GDM1 (cell line): ENCODE data around the gene RPUSD4.

ENCODE experiments used
- DNase-seq: peaks from one replicate; lab custom pipeline; 2025; lab: John Stamatoyannopoulos, UW

RPUSD4 gene

DNA sequence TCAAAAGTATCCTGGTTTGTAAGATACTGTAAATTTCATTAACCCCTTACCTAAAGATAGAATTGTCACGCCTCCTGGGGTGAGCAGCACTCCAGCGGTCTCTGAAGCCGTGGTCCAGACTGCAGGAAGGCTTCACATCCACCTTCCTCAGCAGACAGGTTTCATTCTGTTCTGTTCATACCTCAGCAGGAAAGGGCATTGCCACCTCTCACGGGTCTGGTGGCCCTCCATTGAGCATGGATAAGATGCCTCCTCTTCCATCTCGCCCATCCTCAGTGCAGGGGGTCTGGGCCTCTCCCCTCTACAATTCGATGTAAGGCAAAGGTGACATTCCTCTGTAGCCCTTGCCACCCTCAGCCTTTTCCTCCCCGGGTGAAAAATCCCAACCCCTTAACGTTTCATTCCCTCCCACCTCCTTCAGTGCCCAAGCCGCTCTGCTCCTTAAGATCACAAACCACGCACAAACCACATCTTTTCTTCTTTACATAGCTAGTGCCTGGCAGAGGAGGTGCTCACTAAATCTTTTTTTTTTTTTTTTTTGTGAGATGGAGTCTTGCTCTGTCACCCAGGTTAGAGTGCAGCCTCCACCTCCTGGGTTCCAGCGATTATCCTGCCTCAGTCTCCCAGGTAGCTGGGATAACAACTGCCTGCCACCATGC is 28.5 kb downstream of the RPUSD4 start:
- no peak for DNase-seq

DNA sequence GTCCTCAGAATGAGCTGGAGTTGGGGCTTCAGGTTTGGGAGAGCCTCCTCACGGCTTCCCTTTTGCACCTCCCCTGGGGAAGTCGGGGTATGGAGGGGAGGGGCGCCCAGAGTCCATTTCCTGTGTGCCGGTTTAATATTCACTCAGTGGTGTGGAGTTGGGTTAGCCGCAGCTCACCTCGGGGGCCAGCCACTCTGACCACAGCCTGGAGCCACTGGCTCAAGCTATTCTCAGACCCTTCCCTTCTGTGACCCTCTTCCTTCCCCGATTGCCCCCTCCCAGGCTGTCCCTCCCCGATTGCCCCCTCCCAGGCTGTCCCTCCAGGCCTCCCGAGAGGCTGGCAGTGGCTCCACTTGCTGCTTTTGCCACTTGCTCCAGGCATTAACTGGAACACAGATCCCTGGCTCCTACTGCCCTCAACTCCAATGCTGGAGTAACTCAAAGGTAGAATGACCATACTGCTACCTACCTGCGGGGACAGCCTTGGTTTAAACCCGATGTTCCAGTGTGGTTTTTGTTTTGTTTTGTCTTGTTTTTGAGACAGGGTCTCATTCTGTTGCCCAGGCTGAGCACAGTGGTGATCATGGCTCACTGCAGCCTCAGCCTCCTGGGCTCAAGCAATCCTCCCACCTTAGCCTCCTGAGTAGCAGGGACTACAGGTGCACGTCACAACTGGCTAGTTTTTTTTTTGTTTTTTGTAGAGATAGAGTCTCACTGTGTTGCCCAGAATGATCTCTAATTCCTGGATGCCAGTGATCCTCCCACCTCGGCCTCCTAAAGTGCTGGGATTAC is 29.3 kb downstream of the RPUSD4 start:
- no peak for DNase-seq

DNA sequence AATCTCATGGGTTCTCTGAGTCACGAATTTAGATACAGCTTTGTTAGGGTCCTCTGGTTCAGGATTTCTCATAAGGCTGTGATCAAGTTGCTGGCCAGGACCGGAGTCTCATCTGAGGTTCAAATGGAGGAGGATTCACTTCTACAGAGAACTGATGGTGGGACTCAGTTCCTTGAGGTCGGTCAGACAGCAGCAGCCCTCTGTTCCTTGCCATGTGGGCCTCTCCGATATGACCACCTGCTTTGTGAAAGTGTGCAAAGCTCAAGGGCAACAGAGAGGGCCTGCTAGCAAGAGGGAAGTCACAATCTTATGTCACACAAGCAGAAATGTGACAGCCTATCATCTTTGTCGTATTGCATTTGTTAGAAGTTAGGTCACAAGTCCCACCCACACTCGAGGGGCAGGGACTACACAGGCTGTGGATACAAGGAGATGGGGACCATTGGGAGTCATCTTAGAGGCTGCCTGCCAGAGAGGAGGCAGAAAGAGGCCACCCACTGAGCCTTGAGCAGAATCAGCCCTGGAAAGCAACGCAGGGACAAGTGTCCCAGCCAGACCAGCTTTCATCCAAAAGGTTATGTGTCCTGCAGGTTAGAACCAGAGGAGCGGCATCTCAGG is 34.5 kb downstream of the RPUSD4 start:
- no peak for DNase-seq

DNA sequence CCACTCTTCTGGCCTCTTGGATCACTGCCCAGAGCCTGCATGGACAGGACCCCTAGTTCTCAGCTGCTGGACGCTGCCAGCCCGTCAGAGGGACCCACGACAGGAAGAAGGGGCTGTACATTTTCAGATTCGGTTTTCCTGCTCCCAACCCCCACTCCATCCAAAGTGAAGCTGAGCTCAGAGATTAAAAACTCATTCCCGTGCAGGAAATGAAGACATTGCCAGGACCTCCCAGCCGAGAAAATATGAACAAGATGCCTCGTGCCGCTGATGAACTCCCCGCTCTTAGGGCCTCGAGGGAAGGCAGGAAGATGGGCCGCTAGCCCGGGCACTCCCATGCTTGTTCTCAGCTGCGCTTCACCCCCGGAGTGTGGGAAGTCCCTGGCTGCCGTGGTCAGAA is 36.1 kb downstream of the RPUSD4 start:
- DNase-seq = no peak

DNA sequence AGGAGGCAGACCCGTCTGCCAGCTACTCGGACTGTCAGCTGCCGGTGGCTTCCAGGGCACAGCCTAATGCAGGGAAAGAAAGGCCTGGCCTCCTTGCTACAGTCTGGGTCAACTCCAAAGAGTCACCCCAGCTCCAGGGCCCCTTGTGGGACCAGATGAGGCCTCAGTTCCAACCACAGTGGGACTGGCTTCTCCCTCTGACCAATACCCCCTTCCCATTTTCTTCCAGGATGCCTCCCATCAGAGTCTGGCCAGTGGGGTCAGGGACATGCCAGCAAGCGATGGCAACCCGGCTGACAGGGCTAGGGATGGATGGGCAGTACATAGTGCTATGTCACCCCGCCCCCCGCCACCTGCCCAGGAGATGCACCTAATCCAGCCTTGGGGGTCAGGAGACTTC is 36.6 kb downstream of the RPUSD4 start:
- no peak for DNase-seq

DNA sequence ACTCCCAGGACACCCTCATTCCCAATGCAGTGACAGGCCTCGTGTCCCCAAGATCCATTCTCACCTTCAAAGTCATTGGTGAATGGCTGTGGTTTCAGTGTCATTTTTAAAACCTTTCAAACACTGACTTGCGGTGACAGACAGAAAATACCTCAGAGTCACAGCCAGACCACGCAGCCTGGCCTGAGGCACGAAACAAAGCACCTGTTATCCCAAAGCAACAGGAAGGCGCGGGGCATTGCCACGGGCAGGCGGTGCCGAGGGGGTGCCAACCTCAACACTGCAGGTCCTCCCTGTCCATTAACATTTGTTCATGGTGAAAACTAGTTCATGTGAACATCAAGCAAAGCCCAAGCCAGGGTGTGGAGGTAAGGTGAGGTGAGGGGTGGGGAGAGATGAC is 38.2 kb downstream of the RPUSD4 start:
- no peak for DNase-seq

DNA sequence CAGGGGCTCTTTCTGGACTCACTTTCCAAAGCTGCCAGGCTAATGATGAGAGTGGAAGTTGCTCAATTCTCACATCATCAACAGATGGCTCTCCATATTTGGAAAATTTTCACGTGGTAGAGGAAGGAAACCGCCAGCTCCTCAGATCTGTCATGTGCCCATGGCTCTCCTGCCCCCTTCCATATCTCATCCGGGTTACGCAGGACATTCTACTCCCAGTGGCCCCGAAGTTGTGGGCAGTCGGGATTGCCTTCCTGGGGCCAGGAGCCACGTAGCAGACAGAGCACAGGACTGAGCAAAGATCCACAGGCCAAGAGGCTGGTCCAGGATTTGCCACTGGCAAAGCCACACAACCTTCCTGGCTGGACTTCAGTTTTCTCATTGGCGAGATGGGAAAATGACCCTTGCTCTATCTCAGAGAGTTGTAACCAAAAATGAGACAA is 38.8 kb downstream of the RPUSD4 start:
- no peak for DNase-seq

DNA sequence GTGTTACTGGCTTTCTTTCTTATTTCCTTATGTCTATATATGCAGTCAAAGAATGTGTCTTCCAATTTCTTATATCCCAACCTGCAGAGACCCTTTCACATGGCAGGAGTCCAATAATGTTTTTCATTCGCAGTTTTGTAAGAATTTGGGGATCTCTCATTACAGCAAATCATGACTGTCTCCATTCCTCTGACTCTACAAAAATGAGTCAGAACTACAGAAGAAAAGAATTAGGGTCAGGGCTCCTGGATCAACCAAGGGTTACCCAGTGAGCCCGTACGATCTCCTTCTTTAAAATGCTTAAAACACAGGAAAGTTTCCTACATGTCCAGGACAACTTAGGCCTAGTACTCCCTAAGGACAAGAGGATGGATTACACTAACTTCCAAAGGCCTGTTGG is 42.2 kb downstream of the RPUSD4 start:
- DNase-seq = no peak

DNA sequence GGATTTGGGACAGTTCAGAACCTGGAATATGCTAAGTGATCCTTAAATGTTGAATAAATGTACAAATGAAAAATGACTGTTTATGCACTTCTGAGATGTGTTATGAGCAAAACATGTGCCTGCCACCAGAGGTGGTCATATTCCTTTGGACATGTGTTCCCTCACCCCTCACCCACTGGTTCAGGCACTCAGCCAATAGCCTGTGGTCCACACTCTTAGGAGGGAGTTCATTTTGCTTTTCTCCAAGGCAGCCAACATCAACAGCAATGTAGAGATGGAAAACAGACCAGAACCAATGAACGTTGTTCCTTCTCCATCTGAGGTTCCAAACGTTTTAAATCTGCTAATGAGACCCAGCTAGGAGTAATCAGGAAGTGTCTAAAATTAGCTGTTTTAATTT is 44.0 kb downstream of the RPUSD4 start:
- DNase-seq = no peak

DNA sequence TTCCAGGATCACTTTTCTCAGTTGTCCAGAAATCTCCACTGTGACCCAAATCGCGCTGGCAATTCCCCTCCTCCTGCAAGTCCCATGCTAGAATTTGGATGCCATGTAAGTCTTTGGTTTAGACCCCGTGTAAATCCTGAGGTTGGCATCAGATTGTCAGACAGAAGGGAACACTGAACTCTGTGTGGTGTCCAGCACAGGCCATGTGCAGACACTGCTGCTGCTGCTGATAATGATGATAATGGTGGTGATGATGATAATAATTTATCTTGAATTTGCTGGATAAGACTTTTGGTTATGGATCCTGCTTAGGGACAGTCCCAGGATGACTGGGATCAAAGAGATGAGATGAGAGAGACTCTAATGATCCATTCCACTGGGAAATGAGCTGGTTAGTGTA is 45.0 kb downstream of the RPUSD4 start:
- DNase-seq = no peak

DNA sequence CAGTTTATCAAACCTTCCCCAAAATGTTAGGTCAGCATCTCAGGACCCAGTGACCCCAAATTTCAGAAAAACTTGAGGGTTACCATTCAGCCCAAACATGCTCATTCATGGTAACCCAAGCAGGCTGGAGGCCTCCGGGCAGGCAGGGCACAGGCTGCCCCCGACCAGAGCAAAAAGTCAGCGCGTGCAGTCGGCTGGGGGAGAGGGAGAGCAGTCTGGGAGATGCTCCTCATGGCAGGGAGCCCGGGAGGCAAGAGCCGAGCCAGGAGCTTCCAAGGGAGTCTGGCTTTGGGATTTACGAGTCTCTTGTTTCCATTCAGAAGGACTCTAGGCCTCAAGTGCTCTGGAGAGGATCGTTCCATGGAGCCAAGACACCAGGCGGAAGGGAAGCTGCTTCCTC is 45.7 kb downstream of the RPUSD4 start:
- no peak for DNase-seq

DNA sequence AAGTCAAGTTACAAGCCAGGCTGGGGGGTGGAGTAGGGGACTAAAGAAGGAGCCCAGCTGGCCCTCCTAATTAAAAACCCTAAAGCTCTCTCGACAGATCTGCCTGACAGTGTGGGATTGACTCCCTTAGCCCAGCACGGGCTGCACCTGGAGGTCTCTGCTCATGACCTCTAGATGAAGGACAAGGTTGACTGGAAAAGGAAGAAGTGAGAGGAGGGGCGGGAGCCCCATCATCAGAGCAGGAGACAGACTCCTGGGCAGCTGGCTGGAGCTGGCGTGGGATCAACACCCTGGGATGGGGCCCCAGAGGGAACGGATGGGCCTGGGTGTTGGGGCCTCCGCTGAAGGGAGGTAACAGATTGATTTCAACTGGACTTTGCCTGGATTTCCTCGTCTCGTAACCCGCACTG is 46.1 kb downstream of the RPUSD4 start:
- no peak for DNase-seq

DNA sequence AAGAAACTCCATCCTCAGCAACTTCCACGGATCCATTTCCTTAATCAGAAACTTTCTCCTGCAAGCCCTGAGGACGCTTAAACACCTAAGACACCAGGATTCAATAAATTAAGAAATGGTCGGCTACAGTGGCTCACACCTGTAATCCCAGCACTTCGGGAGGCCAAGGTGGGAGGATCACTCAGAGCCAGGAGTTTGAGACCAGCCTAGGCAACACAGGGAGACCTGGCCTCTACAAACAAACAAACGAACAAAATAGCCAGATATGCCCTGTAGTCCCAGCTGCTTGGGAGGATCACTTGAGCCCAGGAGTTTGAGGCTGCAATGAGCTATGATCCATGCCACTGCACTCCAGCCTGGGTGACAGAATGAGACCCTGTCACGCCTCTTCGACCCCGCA is 46.7 kb downstream of the RPUSD4 start:
- DNase-seq = no peak

DNA sequence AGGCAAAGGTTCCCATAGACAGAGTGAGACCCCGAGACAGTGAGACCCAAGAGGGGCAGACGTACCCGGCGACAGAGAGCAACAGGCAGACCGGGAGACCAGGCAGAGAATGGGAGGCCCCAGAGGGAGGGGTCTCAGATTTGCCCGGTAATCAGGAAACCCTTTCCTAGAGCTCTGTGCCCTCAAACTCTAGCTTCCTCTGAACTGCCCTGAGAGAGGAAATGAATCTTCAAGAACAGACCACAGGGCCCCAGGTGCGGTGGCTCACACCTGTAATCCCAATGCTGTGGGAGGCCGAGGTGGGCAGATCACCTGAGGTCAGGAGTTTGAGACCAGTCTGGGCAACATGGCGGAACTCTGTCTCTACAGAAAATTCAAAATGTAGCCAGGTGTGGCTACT is 47.7 kb downstream of the RPUSD4 start:
- no peak for DNase-seq

DNA sequence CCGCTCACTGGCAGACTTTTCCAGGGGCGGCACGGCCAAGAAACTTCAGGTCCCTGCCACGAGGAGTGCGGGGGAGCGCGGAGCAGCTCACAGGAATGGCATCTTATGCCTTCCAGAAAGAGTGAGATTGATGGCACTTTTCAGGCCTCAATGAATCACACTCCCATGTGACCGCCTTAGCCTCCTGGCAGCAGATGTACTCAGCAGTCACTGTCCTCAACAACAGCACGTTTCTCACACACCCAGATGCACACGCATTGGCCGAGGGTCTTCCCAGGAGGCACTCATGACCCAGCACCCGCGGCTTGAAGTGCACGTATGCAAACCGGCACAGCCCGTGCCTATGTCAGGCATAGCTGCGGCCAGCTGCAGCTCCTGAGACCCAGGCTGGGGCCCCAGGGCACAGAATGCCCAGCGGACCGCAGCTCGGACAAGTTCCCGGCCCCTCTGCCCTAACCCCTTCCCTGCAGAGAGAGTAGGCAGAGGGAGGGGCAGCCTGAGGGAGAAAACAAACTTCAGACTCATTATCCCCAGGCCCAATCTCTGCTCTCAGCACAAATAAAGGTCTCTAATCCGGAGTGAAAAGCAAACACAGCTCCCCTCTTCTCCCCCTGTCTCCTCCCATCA is 48.3 kb downstream of the RPUSD4 start:
- no peak for DNase-seq

DNA sequence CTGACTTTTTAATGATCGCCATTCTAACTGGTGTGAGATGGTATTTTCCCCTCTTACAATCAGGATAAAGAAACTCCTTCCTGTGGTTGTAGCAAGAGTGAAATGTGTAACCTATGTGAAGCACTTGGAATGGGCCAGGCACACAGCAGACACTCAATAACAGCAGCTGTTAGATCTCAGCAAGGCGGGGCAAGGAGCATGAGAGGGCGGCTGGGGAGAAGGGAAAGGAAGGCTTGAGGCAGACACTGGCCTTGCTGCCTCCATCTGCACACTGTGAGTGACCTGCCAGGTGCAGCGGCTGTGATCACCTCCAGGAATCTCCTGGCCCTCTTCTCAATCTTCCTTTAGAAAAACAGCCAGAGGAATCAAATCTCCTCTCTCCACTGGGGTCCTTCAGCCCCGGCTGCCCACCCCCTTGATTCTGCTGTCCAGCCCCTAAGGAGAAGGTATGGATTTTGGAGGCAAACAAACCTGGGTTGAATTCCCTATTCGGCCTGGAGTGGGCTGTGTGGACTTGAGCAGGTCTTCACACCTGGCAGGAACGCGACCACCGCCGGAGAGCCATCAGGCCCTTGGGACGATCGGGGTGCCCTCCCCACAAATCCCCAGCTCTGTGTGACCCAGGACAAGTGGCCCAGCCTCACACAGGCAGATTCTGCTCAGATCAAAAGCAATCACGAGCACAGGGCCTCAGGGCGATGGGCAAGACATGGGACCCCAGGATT is 49.0 kb downstream of the RPUSD4 start:
- DNase-seq = no peak

DNA sequence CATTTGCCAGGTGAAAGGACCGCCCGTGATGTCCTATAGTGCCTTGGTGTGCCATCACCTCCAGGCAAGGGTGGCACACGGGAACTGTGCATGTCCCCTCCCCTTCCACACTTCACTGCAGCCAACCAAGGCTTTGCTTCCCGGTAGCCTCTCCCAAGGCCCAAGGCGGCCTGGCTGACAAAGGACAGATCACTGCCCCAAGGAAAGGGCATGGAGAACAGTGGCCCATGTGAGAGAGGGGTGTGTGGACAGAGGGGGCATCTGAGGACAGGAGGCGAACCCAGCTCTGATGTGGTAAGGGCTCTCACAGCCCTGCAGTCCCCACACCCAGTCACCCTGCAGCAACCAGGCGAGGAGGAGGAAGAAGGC is 50.4 kb downstream of the RPUSD4 start:
- no peak for DNase-seq

DNA sequence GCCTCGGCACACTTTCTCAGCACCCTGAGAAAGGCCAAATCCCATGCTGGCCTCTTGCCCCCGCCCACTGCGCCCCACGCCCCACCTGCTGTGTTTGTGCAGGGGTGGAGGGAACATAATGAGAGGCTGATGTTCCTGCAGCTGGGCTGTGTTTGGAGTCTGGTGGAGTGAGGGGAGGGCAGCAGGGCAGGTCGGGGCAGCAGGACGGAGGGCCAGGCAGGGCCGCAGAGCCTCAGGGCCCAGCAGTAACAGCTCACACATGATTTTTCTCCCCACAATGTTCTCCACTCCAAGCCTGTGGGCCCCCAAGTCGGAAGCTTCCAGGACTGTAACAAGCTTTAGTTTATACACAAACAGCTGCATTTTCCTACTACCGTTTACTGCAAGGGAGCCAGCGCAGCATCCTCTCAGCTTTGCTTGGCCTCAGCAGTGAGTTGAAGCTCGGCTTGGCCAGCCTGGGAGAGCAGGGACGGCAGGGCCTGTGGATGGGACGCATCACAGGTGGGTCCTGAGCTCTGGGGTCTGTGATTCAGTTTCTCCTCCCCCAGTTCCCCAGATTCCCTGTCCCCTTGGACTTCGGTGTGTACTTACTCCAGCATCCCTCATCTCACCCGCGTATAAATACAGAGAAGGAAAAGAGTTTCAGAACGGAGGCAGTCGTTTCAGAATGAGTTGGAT is 51.0 kb downstream of the RPUSD4 start:
- DNase-seq = no peak

DNA sequence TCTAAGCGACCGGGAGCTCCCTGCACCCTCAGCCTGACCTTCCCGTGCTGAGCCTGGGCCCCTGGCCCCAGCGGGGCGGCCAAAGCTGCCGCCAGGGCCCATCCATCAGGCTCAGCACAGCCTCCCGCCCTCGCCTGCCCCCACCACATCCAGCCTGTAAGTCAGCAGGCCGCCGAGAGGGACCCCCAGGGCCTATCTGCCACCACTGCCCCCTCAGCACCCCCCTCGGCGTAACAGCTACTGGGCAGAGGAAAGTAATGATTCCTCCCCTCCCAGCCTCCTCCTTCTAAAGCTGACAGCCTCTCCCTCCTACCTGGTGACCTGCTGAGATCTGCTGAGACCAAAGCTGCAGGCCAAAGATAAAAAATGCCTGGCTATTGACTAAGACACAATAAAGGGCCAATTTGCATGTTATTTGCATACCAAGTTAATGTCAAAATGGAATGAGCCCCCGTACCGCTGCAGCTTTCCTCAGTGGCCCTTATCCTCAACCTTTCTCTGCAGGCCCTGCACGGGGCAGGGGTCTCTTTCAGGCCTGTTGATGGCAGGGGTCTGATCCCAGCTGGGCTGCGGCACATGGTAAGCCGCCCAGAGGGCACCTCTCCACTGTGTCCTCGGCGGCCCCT is 51.6 kb downstream of the RPUSD4 start:
- no peak for DNase-seq

DNA sequence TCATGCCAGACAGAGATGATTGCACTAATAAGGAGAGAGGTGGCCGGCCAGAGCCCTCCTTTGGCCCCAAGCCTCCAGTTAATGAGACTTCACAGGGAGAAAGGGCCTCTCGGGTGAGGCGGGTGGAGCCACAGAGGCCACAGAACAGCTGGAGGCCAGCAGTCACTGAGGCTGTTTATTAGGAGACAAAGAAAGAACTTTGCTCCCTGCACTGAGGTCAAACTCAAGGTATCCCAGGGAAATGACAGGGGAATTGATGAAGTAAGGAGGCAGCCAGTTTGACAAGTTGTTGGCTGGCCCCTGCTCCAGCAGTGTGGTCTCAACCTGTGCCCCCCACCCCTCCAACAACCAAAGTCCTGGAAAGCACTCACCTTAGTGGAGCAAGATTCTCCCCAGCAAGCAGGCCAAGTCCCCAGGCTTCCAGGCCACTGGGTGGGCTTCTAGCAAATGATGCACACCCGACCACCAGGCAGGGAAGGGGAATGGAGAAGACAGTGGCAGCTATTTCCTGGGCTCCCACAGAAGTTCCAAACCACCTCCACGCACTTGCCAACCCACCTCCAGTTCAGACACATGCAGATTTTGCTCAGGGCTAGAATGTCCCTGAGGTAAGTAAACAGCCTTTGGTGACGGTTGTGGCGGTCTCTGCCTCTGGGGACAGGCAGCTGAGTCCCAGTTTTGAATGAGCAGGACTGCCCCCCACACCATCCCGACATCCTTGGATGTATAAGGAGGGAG is 53.2 kb downstream of the RPUSD4 start:
- DNase-seq = no peak
